Measurements from ENCODE around the gene PLPPR1.

DNA sequence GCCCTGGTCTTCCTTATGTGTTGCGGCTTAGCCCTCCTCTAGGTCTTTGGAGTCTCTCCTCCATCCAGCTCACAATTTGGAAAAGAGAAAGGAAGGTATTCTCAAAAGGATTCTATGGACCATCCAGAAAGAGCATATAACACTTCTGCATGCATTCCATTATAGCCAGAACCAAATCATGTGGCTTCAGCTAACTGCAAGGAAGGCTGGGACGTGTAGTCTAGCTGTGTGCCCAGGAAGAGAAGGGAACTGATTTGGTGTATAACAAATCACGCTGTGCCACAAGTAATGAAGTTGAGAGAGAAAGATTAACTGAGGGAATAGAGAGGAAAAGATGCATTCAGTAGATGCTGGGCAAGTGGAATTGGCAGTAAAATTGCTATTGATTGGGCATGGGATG, 43.7 kb downstream of the PLPPR1 start:
- no peak for TF ChIP-seq POLR2A (IDR thresholded peaks at IDR 0.05; ENCODE audit: low read depth, low read length)
- TF ChIP-seq RAD21 (IDR thresholded peaks at IDR 0.05; ENCODE audit: low read length), result no peak
- TF ChIP-seq, protein P1, sequence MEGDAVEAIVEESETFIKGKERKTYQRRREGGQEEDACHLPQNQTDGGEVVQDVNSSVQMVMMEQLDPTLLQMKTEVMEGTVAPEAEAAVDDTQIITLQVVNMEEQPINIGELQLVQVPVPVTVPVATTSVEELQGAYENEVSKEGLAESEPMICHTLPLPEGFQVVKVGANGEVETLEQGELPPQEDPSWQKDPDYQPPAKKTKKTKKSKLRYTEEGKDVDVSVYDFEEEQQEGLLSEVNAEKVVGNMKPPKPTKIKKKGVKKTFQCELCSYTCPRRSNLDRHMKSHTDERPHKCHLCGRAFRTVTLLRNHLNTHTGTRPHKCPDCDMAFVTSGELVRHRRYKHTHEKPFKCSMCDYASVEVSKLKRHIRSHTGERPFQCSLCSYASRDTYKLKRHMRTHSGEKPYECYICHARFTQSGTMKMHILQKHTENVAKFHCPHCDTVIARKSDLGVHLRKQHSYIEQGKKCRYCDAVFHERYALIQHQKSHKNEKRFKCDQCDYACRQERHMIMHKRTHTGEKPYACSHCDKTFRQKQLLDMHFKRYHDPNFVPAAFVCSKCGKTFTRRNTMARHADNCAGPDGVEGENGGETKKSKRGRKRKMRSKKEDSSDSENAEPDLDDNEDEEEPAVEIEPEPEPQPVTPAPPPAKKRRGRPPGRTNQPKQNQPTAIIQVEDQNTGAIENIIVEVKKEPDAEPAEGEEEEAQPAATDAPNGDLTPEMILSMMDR (conservative IDR thresholded peaks at IDR 0.05; ENCODE audit: low read depth, low read length), result no peak
- no peak for TF ChIP-seq USF2 (IDR thresholded peaks at IDR 0.05; ENCODE audit: low read depth, low read length)
- TF ChIP-seq, protein P2, sequence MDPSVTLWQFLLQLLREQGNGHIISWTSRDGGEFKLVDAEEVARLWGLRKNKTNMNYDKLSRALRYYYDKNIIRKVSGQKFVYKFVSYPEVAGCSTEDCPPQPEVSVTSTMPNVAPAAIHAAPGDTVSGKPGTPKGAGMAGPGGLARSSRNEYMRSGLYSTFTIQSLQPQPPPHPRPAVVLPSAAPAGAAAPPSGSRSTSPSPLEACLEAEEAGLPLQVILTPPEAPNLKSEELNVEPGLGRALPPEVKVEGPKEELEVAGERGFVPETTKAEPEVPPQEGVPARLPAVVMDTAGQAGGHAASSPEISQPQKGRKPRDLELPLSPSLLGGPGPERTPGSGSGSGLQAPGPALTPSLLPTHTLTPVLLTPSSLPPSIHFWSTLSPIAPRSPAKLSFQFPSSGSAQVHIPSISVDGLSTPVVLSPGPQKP (IDR thresholded peaks at IDR 0.05; ENCODE audit: borderline replicate concordance, low read depth, low read length), result no peak
